Measurements from ENCODE around the gene PSTK.

The PSTK gene

GRCh38 chr10:123019264-123019663 is 39.1 kb downstream of the PSTK start:
- H3K4me2 ChIP-seq (ENCODE audit: low read length): no peak overlapping the region
- H3K27ac ChIP-seq (ENCODE audit: low read depth, low read length): no peak overlapping the region
- no peaks in the 10 kb centered on the region for H3K79me2 ChIP-seq (ENCODE audit: control insufficient read depth, insufficient read depth, low read length)
- no peaks in the 10 kb centered on the region for H3K36me3 ChIP-seq (ENCODE audit: control insufficient read depth, insufficient read depth, low read length)
- no peak overlapping the region for H3K18ac ChIP-seq (ENCODE audit: low read length)
- no peak overlapping the region for H3K4me3 ChIP-seq (ENCODE audit: low read length)
- H2BK15ac ChIP-seq (replicated peaks; ENCODE audit: low read depth): no peak overlapping the region
- no peaks in the 10 kb centered on the region for H3K27me3 ChIP-seq (ENCODE audit: insufficient read depth, low read length, poor library complexity)
- H2BK5ac ChIP-seq (ENCODE audit: low read length): no peak overlapping the region
- H3K23ac ChIP-seq (ENCODE audit: low read length): no peak overlapping the region
- no peak for DNase-seq
- no peak overlapping the region for H3K9ac ChIP-seq (ENCODE audit: low read length)
- no peak overlapping the region for H3K4ac ChIP-seq (ENCODE audit: low read depth, low read length)
- H2AK5ac ChIP-seq (ENCODE audit: low read length): no peak overlapping the region
- no peak overlapping the region for H4K8ac ChIP-seq (ENCODE audit: low read depth, low read length)
- no peak overlapping the region for H3K56ac ChIP-seq (ENCODE audit: low read length)
- H4K5ac ChIP-seq (ENCODE audit: low read length): no peak overlapping the region
- H3K79me1 ChIP-seq (ENCODE audit: low read length): no peaks in the 10 kb centered on the region
- peaks cover 2% of the 10 kb centered on the region for H3K4me1 ChIP-seq (ENCODE audit: control insufficient read depth, low read depth, low read length)
- no CpG with 5 or more reads among the region's 3 CpGs for WGBS (ENCODE audit: extremely low coverage, insufficient coverage, low lambda C conversion rate)
- H2BK120ac ChIP-seq (ENCODE audit: low read depth, low read length): no peak overlapping the region

DNA sequence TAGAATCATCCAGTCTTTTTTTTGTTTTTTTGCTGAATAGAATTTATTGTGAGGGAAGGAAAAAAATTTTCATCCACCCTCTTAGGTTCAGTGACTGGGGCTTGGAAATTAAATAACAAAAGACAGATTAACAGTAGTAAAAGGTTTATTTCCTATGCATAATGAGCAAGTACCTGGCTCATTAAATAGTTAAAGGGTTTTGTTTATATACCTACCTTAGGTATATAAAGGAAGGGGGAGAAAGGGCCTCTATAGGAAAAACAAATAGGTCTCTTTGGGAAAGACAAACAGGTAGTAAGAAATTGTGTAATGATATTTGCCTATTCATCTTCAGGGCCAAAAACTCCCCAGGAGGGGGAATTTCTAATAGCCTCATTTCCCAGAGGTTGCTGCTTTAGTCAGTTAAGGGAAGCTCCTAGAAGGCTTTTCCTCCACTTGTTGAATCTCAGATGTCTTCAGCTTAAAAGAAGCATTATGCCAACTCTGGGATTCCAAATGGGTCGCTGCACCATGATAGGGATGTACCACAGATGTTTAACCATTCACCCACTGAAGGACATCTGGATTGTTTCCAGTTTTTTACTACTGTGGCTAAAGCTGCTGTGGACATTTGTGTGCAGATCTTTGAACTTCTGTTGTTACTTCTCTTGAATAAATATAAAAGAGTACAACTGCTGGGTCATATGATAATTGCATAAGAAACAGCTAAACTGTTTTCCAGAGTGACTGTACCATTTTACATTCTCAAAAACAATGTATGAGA is 39.9 kb downstream of the PSTK start:
- Histone ChIP-seq H2BK15ac (replicated peaks; ENCODE audit: low read depth) (no peak overlapping the region), H3K56ac (ENCODE audit: low read length) (no peak overlapping the region), H3K79me2 (ENCODE audit: control insufficient read depth, insufficient read depth, low read length) (no peaks in the 10 kb centered on the region), H4K5ac (ENCODE audit: low read length) (no peak overlapping the region), H4K8ac (ENCODE audit: low read depth, low read length) (no peak overlapping the region), H3K9ac (ENCODE audit: low read length) (no peak overlapping the region), H3K18ac (ENCODE audit: low read length) (no peak overlapping the region), H2AK5ac (ENCODE audit: low read length) (no peak overlapping the region), H3K4me2 (ENCODE audit: low read length) (no peak overlapping the region), H3K4ac (ENCODE audit: low read depth, low read length) (no peak overlapping the region), H3K23ac (ENCODE audit: low read length) (no peak overlapping the region), H3K36me3 (ENCODE audit: control insufficient read depth, insufficient read depth, low read length) (no peaks in the 10 kb centered on the region), H3K4me1 (ENCODE audit: control insufficient read depth, low read depth, low read length) (peaks cover 2% of the 10 kb centered on the region), H3K27me3 (ENCODE audit: insufficient read depth, low read length, poor library complexity) (no peaks in the 10 kb centered on the region), H2BK5ac (ENCODE audit: low read length) (no peak overlapping the region), H2BK120ac (ENCODE audit: low read depth, low read length) (no peak overlapping the region), H3K27ac (ENCODE audit: low read depth, low read length) (no peak overlapping the region), H3K79me1 (ENCODE audit: low read length) (no peaks in the 10 kb centered on the region), H3K4me3 (ENCODE audit: low read length) (no peak overlapping the region)
- no peak for DNase-seq
- WGBS (ENCODE audit: extremely low coverage, insufficient coverage, low lambda C conversion rate): no CpG with 5 or more reads among the region's 1 CpG

DNA sequence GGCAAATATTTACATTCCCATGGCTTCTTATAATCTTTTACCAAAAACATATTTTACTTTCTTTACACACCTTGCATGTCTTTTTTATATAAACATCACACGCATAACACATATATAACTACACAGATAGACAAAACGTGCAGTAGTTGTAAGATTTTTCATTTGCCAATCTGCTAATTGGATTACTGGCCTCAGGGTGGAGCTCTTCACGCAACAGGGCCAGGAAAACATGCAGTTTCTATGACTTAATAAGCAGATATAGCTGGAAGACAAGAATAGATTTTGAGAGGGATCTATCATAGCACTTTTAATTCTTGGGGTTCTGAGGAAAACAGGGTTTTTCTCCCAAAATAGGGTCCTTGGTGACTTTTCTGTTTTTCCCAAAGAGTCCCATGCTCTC is 41.3 kb downstream of the PSTK start:
- no peak overlapping the region for H3K23ac ChIP-seq (ENCODE audit: low read length)
- no peak for DNase-seq
- no peak overlapping the region for H3K18ac ChIP-seq (ENCODE audit: low read length)
- no peak overlapping the region for H3K4me3 ChIP-seq (ENCODE audit: low read length)
- no peaks in the 10 kb centered on the region for H3K79me2 ChIP-seq (ENCODE audit: control insufficient read depth, insufficient read depth, low read length)
- no peak overlapping the region for H4K5ac ChIP-seq (ENCODE audit: low read length)
- no peak overlapping the region for H2BK5ac ChIP-seq (ENCODE audit: low read length)
- H3K36me3 ChIP-seq (ENCODE audit: control insufficient read depth, insufficient read depth, low read length): no peaks in the 10 kb centered on the region
- 100% methylated on average over 1 of the region's 3 CpGs for whole genome bisulfite sequencing (ENCODE audit: extremely low coverage, insufficient coverage, low lambda C conversion rate)
- H3K4me1 ChIP-seq (ENCODE audit: control insufficient read depth, low read depth, low read length): peaks cover under 1% of the 10 kb centered on the region
- no peak overlapping the region for H2BK15ac ChIP-seq (replicated peaks; ENCODE audit: low read depth)
- no peak overlapping the region for H3K56ac ChIP-seq (ENCODE audit: low read length)
- H3K4ac ChIP-seq (ENCODE audit: low read depth, low read length): no peak overlapping the region
- H3K79me1 ChIP-seq (ENCODE audit: low read length): no peaks in the 10 kb centered on the region
- H2BK120ac ChIP-seq (ENCODE audit: low read depth, low read length): no peak overlapping the region
- H3K27ac ChIP-seq (ENCODE audit: low read depth, low read length): no peak overlapping the region
- H3K4me2 ChIP-seq (ENCODE audit: low read length): no peak overlapping the region
- no peak overlapping the region for H4K8ac ChIP-seq (ENCODE audit: low read depth, low read length)
- no peak overlapping the region for H2AK5ac ChIP-seq (ENCODE audit: low read length)
- H3K9ac ChIP-seq (ENCODE audit: low read length): no peak overlapping the region
- H3K27me3 ChIP-seq (ENCODE audit: insufficient read depth, low read length, poor library complexity): no peaks in the 10 kb centered on the region

DNA sequence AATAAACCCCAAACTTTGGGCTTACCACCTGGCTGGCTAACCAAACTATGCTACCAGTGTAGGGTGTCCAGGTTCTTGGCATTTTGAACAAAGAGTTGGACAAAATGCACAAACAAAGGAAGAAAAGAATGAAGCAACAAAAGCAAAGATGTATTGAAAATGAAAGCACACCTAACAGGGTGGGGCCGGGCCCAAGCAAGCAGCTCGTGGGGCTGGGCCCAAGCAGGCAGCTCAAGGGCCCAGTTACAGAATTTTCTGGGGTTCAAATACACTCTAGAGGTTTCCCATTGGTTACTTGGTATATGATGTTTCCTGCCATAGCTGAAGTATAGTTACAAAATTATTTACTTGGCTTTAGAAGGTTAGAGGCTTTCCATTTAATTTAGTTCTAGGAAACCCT is 44.3 kb downstream of the PSTK start:
- Histone ChIP-seq H3K18ac (ENCODE audit: low read length) (no peak overlapping the region), H3K36me3 (ENCODE audit: control insufficient read depth, insufficient read depth, low read length) (no peaks in the 10 kb centered on the region), H3K4me1 (ENCODE audit: control insufficient read depth, low read depth, low read length) (no peaks in the 10 kb centered on the region), H2BK15ac (replicated peaks; ENCODE audit: low read depth) (no peak overlapping the region), H3K9ac (ENCODE audit: low read length) (no peak overlapping the region), H3K4ac (ENCODE audit: low read depth, low read length) (no peak overlapping the region), H4K8ac (ENCODE audit: low read depth, low read length) (no peak overlapping the region), H4K5ac (ENCODE audit: low read length) (no peak overlapping the region), H2BK5ac (ENCODE audit: low read length) (no peak overlapping the region), H3K79me2 (ENCODE audit: control insufficient read depth, insufficient read depth, low read length) (no peaks in the 10 kb centered on the region), H3K4me2 (ENCODE audit: low read length) (no peak overlapping the region), H3K56ac (ENCODE audit: low read length) (no peak overlapping the region), H3K23ac (ENCODE audit: low read length) (no peak overlapping the region), H2AK5ac (ENCODE audit: low read length) (no peak overlapping the region), H3K4me3 (ENCODE audit: low read length) (no peak overlapping the region), H3K27ac (ENCODE audit: low read depth, low read length) (no peak overlapping the region), H3K79me1 (ENCODE audit: low read length) (no peaks in the 10 kb centered on the region), H3K27me3 (ENCODE audit: insufficient read depth, low read length, poor library complexity) (no peaks in the 10 kb centered on the region), H2BK120ac (ENCODE audit: low read depth, low read length) (no peak overlapping the region)
- WGBS (ENCODE audit: extremely low coverage, insufficient coverage, low lambda C conversion rate): no CpG with 5 or more reads among the region's 2 CpGs
- DNase-seq: no peak

GRCh38 chr10:123026302-123026701 is 46.1 kb downstream of the PSTK start:
- H2AK5ac ChIP-seq (ENCODE audit: low read length): no peak overlapping the region
- no peaks in the 10 kb centered on the region for H3K27me3 ChIP-seq (ENCODE audit: insufficient read depth, low read length, poor library complexity)
- no peak overlapping the region for H3K23ac ChIP-seq (ENCODE audit: low read length)
- no peaks in the 10 kb centered on the region for H3K4me1 ChIP-seq (ENCODE audit: control insufficient read depth, low read depth, low read length)
- no peaks in the 10 kb centered on the region for H3K79me1 ChIP-seq (ENCODE audit: low read length)
- WGBS (ENCODE audit: extremely low coverage, insufficient coverage, low lambda C conversion rate): no CpG with 5 or more reads among the region's 1 CpG
- H3K18ac ChIP-seq (ENCODE audit: low read length): no peak overlapping the region
- no peak overlapping the region for H3K9ac ChIP-seq (ENCODE audit: low read length)
- no peak overlapping the region for H3K4me2 ChIP-seq (ENCODE audit: low read length)
- no peaks in the 10 kb centered on the region for H3K36me3 ChIP-seq (ENCODE audit: control insufficient read depth, insufficient read depth, low read length)
- no peak overlapping the region for H2BK15ac ChIP-seq (replicated peaks; ENCODE audit: low read depth)
- H2BK120ac ChIP-seq (ENCODE audit: low read depth, low read length): no peak overlapping the region
- no peak overlapping the region for H3K4ac ChIP-seq (ENCODE audit: low read depth, low read length)
- H3K4me3 ChIP-seq (ENCODE audit: low read length): no peak overlapping the region
- H2BK5ac ChIP-seq (ENCODE audit: low read length): no peak overlapping the region
- no peak overlapping the region for H3K56ac ChIP-seq (ENCODE audit: low read length)
- no peaks in the 10 kb centered on the region for H3K79me2 ChIP-seq (ENCODE audit: control insufficient read depth, insufficient read depth, low read length)
- H4K8ac ChIP-seq (ENCODE audit: low read depth, low read length): no peak overlapping the region
- no peak overlapping the region for H4K5ac ChIP-seq (ENCODE audit: low read length)
- no peak for DNase-seq
- no peak overlapping the region for H3K27ac ChIP-seq (ENCODE audit: low read depth, low read length)

GRCh38 chr10:123027861-123028260 is 47.7 kb downstream of the PSTK start:
- H3K23ac ChIP-seq (ENCODE audit: low read length): no peak overlapping the region
- H3K4me2 ChIP-seq (ENCODE audit: low read length): no peak overlapping the region
- DNase-seq: no peak
- no peak overlapping the region for H3K4ac ChIP-seq (ENCODE audit: low read depth, low read length)
- no peaks in the 10 kb centered on the region for H3K4me1 ChIP-seq (ENCODE audit: control insufficient read depth, low read depth, low read length)
- no peak overlapping the region for H3K9ac ChIP-seq (ENCODE audit: low read length)
- no peaks in the 10 kb centered on the region for H3K27me3 ChIP-seq (ENCODE audit: insufficient read depth, low read length, poor library complexity)
- H2BK5ac ChIP-seq (ENCODE audit: low read length): no peak overlapping the region
- H4K8ac ChIP-seq (ENCODE audit: low read depth, low read length): no peak overlapping the region
- no peak overlapping the region for H3K27ac ChIP-seq (ENCODE audit: low read depth, low read length)
- no peak overlapping the region for H4K5ac ChIP-seq (ENCODE audit: low read length)
- no peak overlapping the region for H2AK5ac ChIP-seq (ENCODE audit: low read length)
- H3K18ac ChIP-seq (ENCODE audit: low read length): no peak overlapping the region
- H2BK120ac ChIP-seq (ENCODE audit: low read depth, low read length): no peak overlapping the region
- no peak overlapping the region for H3K4me3 ChIP-seq (ENCODE audit: low read length)
- H3K56ac ChIP-seq (ENCODE audit: low read length): no peak overlapping the region
- H3K36me3 ChIP-seq (ENCODE audit: control insufficient read depth, insufficient read depth, low read length): no peaks in the 10 kb centered on the region
- H3K79me2 ChIP-seq (ENCODE audit: control insufficient read depth, insufficient read depth, low read length): no peaks in the 10 kb centered on the region
- H2BK15ac ChIP-seq (replicated peaks; ENCODE audit: low read depth): no peak overlapping the region
- no peaks in the 10 kb centered on the region for H3K79me1 ChIP-seq (ENCODE audit: low read length)
